GM23248 (cell line): ENCODE measurements around the gene CPS1. TPM values are rescaled to one million over a fixed set of nuclear protein-coding genes. Genes with fewer than 3 reads are reported as not detected.

Experiments
- DNase-seq: peaks from one replicate; pipeline ENCODE4 v3.0.0-alpha.2; 2015
- H2AFZ ChIP-seq: fragments of 200-600 bp; sonication (generic); 2 replicates; pipeline ENCODE4 v1.6.1; 2016; ENCODE audit warnings: antibody characterized with exemption
- H3F3A ChIP-seq: fragments of 200-600 bp; sonication (generic); 2 replicates; pipeline ENCODE4 v1.6.1; 2016; ENCODE audit warnings: mild to moderate bottlenecking, antibody characterized with exemption, mixed run types; ENCODE audit not compliant: insufficient read depth
- H3K27ac ChIP-seq: fragments of 200-600 bp; sonication (generic); 2 replicates; pipeline ENCODE4 v1.5.1; 2016; ENCODE audit warnings: mild to moderate bottlenecking
- H3K27me3 ChIP-seq: fragments of 200-600 bp; sonication (generic); replicated peaks from 2 replicates; pipeline ENCODE4 v1.6.1; 2016; ENCODE audit warnings: mild to moderate bottlenecking; ENCODE audit not compliant: insufficient read depth
- H3K36me3 ChIP-seq: fragments of 200-600 bp; sonication (generic); 2 replicates; pipeline ENCODE4 v1.6.1; 2016; ENCODE audit warnings: low read depth, mild to moderate bottlenecking
- H3K4me1 ChIP-seq: fragments of 200-600 bp; sonication (generic); 2 replicates; pipeline ENCODE4 v1.6.1; 2016; ENCODE audit warnings: mild to moderate bottlenecking; ENCODE audit not compliant: insufficient read depth
- H3K4me2 ChIP-seq: fragments of 200-600 bp; sonication (generic); one replicate; pipeline ENCODE4 v1.6.1; 2016; ENCODE audit warnings: mild to moderate bottlenecking; ENCODE audit not compliant: unreplicated experiment
- H3K4me3 ChIP-seq: fragments of 200-600 bp; sonication (generic); 2 replicates; pipeline ENCODE4 v1.5.1; 2016; ENCODE audit warnings: mild to moderate bottlenecking
- H3K79me2 ChIP-seq: fragments of 200-600 bp; sonication (generic); 2 replicates; pipeline ENCODE4 v1.6.1; 2016; ENCODE audit warnings: mild to moderate bottlenecking; ENCODE audit not compliant: insufficient read depth
- H3K9ac ChIP-seq: fragments of 200-600 bp; sonication (generic); 2 replicates; pipeline ENCODE4 v1.6.1; 2016; ENCODE audit warnings: mild to moderate bottlenecking
- H3K9me2 ChIP-seq: fragments of 200-600 bp; sonication (generic); 2 replicates; pipeline ENCODE4 v1.6.1; 2016; ENCODE audit warnings: mixed run types, mild to moderate bottlenecking, moderate library complexity; ENCODE audit not compliant: insufficient read depth
- H3K9me3 ChIP-seq: fragments of 200-600 bp; sonication (generic); one replicate; pipeline ENCODE4 v1.6.1; 2017; ENCODE audit warnings: low read depth
- H4K20me1 ChIP-seq: fragments of 200-600 bp; sonication (generic); 2 replicates; pipeline ENCODE4 v1.6.0; 2016; ENCODE audit not compliant: insufficient read depth
- EZH2 ChIP-seq: fragments of 200-600 bp; sonication (generic); IDR thresholded peaks from 2 replicates; pipeline ENCODE4 v1.6.1; 2018; ENCODE audit warnings: antibody characterized with exemption, mild to moderate bottlenecking; ENCODE audit not compliant: insufficient read depth, poor library complexity, severe bottlenecking
- EZH2phosphoT487 ChIP-seq: fragments of 200-600 bp; sonication (generic); IDR thresholded peaks from 2 replicates; pipeline ENCODE4 v1.6.1; 2018; ENCODE audit warnings: antibody characterized with exemption, moderate library complexity, mild to moderate bottlenecking, low read depth; ENCODE audit not compliant: insufficient read depth
- WGBS, 2 experiments: methylation state at CpG; one replicate each; pipeline ENCODE4 v1.1.6; 2015 to 2017; ENCODE audit warnings: low lambda C conversion rate in 2 of 2, low coverage in 1 of 2; ENCODE audit errors: missing lambda C conversion rate in 2 of 2; 5-methylcytosine and 5-hydroxymethylcytosine counted together
- in situ Hi-C: fragments of 300-500 bp; cut with MboI; formaldehyde crosslinking; loops from 2 replicates; pipeline ENCODE4 v1.15.0; 2020
- polyA plus RNA-seq: library from polyadenylated mRNA; unstranded; fragments of >200 nt; fragmentation: Nextera tagmentation; extraction: Ambion mirVana; gene quantifications from 2 replicates; pipeline ENCODE4 v1.2.1, GENCODE V29; 2016
- total RNA-seq: library from RNA; depleted of rRNA; stranded (reverse); fragments of >200 nt; shearing (Covaris generic); gene quantifications from 2 replicates; pipeline ENCODE4 v1.2.3, GENCODE V29; 2014

The CPS1 gene
- total and polyA plus RNA-seq, 2 experiments from 2014 or later: 2.1 to 4.9 TPM

DNA sequence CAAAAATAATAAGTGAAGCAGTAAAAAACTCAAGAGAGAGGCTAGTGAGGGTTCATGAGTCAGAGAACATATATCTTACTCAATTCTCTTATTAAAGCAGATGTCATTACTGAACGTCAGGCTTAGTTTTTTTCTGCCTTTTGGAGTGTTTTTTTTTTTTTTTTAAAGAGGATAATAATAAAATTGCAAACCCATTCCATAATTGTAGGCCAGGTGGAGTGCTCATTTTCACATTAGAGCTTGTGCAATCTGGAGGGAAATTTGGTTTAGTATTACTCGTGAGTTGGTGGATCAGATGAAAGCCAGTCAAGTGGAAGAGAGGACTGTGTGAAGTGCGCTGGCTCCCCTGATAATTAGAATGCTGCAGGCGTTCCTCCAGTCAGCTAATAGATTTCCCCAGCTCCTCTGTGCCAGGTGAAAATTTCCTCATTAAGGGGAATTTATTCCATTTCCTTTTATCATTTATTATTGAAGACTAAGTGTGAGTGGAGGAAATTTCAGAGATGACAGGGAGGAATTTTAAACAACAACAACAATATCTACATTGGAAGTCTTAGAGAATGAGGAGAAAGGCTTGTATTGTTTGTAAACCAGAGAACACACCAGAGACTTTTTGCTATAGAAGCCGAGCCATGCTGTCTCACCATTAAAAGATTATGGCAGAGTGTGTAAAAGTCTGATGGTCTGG lies 74.6 kb downstream of the CPS1 start:
- Histone ChIP-seq H3K4me1 (peaks cover 7% of the 10 kb centered on the region; the same call in 1 of the 2 replicates), H3K9me2 (no peaks in the 10 kb centered on the region), H3K79me2 (no peaks in the 10 kb centered on the region), H3K9ac (no peak overlapping the region), H3K36me3 (no peaks in the 10 kb centered on the region), H3F3A (no peaks in the 10 kb centered on the region), H3K9me3 (no peaks in the 10 kb centered on the region), H3K4me3 (no peak overlapping the region), H2AFZ (no peak overlapping the region), H3K4me2 (no peak overlapping the region), H3K27ac (no peak overlapping the region), H4K20me1 (no peaks in the 10 kb centered on the region), H3K27me3 (no peaks in the 10 kb centered on the region)
- no peak for DNase-seq
- TF ChIP-seq EZH2phosphoT487 (no peak), EZH2 (no peak)
- in situ Hi-C loops: no loop called here
- WGBS, 2 experiments: 62 to 67% methylated on average over 5 of the region's 5 CpGs

DNA sequence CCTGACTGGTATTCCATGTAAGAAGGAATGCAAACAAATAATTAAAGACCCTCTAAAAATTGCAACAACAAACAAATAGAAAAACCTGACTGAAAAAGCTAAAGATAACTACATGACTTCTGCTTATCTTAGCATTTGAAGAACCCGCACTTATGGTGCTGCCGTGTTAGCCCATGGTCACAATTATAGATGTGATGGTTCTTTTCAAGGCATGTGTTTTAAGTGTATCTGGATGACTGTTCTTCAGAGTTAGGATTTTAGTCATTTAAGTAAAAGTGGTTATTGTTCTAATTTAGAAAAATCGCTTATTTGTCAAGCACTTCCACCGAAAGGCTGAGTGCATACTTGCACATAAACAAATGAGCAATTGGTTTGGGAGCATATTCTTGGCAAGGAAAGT lies 77.3 kb downstream of the CPS1 start:
- no peak overlapping the region for H3K27ac ChIP-seq
- in situ Hi-C loops: no loop called here
- no peaks in the 10 kb centered on the region for H3K79me2 ChIP-seq
- DNase-seq: no peak
- H3K4me3 ChIP-seq: no peak overlapping the region
- no peak overlapping the region for H2AFZ ChIP-seq
- no peaks in the 10 kb centered on the region for H3K27me3 ChIP-seq
- H3K9me2 ChIP-seq: no peaks in the 10 kb centered on the region
- no peak overlapping the region for H3K9ac ChIP-seq
- no peaks in the 10 kb centered on the region for H3K9me3 ChIP-seq
- H3K4me1 ChIP-seq: no peaks in the 10 kb centered on the region
- no peaks in the 10 kb centered on the region for H4K20me1 ChIP-seq
- no peak overlapping the region for H3K4me2 ChIP-seq
- TF ChIP-seq EZH2phosphoT487 (no peak), EZH2 (no peak)
- no peaks in the 10 kb centered on the region for H3K36me3 ChIP-seq
- no peaks in the 10 kb centered on the region for H3F3A ChIP-seq
- 92 to 97% methylated on average over 4 of the region's 4 CpGs for WGBS, 2 experiments

DNA sequence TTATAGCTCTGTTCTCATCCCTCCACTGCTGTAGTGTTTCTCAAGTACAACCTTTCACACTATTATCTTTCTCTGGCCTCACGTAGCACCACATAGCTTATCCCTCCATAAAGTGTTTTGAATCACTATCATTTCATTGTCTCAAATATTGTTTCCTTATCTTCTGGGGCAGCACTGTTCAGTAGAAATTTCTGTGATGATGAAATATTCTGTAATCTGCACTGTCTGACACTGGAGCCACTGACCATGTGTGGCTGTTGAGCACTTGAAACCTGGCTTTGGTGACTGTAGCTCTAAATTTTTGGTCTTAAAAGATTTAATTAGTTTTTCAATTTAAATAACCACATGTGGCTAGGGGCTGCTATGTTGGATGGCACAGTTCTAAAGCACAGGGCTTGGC lies 78.9 kb downstream of the CPS1 start:
- no peaks in the 10 kb centered on the region for H3F3A ChIP-seq
- in situ Hi-C loops: no loop called here
- WGBS, 2 experiments: 44 to 46% methylated on average over 1 of the region's 1 CpG
- no peaks in the 10 kb centered on the region for H3K36me3 ChIP-seq
- H3K9me2 ChIP-seq: no peaks in the 10 kb centered on the region
- H3K4me2 ChIP-seq: no peak overlapping the region
- H3K27me3 ChIP-seq: no peaks in the 10 kb centered on the region
- H3K27ac ChIP-seq: no peak overlapping the region
- H3K4me3 ChIP-seq: no peak overlapping the region
- TF ChIP-seq EZH2phosphoT487 (no peak), EZH2 (no peak)
- H2AFZ ChIP-seq: no peak overlapping the region
- H3K4me1 ChIP-seq: no peaks in the 10 kb centered on the region
- no peak overlapping the region for H3K9ac ChIP-seq
- H3K9me3 ChIP-seq: no peaks in the 10 kb centered on the region
- DNase-seq: no peak
- no peaks in the 10 kb centered on the region for H3K79me2 ChIP-seq
- no peaks in the 10 kb centered on the region for H4K20me1 ChIP-seq

DNA sequence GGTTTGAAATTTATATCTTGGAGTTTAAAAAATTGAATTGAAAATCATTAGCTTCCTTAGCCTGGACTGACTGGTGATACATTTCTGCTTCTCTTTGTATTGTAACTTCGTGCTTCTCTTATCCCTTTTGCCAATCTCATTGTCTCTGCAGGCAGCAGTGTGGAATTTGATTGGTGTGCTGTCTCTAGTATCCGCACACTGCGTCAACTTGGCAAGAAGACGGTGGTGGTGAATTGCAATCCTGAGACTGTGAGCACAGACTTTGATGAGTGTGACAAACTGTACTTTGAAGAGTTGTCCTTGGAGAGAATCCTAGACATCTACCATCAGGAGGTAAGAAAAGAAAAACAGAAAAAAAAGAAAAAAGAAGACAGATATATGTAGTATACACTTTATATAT lies 85.9 kb downstream of the CPS1 start:
- in situ Hi-C loops: no loop called here
- H3K36me3 ChIP-seq: no peaks in the 10 kb centered on the region
- H4K20me1 ChIP-seq: no peaks in the 10 kb centered on the region
- H3K27me3 ChIP-seq: no peaks in the 10 kb centered on the region
- H3F3A ChIP-seq: no peaks in the 10 kb centered on the region
- no peaks in the 10 kb centered on the region for H3K79me2 ChIP-seq
- no peaks in the 10 kb centered on the region for H3K4me1 ChIP-seq
- TF ChIP-seq EZH2phosphoT487 (no peak), EZH2 (no peak)
- H2AFZ ChIP-seq: no peak overlapping the region
- H3K27ac ChIP-seq: no peak overlapping the region
- H3K9me2 ChIP-seq: no peaks in the 10 kb centered on the region
- H3K9ac ChIP-seq: no peak overlapping the region
- H3K4me2 ChIP-seq: no peak overlapping the region
- no peak for DNase-seq
- 69 to 70% methylated on average over 4 of the region's 4 CpGs for WGBS, 2 experiments
- no peaks in the 10 kb centered on the region for H3K9me3 ChIP-seq
- no peak overlapping the region for H3K4me3 ChIP-seq

DNA sequence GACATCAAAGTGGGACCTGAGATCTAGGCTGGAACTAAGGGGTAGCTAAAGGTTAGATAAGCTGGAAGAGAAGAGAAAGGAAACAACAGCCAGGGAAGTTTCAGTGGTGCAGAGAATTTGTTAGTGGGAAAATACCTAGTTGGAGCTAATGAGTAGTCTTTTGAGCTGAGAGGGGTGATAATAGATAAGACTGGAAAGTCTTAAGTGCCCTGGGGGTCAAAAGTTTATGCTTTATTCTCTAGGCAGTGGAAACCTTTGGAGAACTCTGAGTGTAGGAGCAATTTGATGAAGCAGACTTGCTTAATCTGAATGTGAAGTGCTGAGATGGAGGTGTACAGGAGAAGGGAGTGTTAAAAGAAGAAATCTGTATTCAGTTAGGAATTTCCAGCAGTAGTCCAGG lies 90.8 kb downstream of the CPS1 start:
- H4K20me1 ChIP-seq: no peaks in the 10 kb centered on the region
- no peaks in the 10 kb centered on the region for H3K36me3 ChIP-seq
- no peak for DNase-seq
- H2AFZ ChIP-seq: no peak overlapping the region
- no peaks in the 10 kb centered on the region for H3K9me2 ChIP-seq
- no peaks in the 10 kb centered on the region for H3K9me3 ChIP-seq
- no peaks in the 10 kb centered on the region for H3K79me2 ChIP-seq
- no peak overlapping the region for H3K9ac ChIP-seq
- H3K4me1 ChIP-seq: no peaks in the 10 kb centered on the region
- H3K4me2 ChIP-seq: no peak overlapping the region
- no peaks in the 10 kb centered on the region for H3F3A ChIP-seq
- in situ Hi-C loops: no loop called here
- no peak overlapping the region for H3K27ac ChIP-seq
- no peak overlapping the region for H3K4me3 ChIP-seq
- H3K27me3 ChIP-seq: no peaks in the 10 kb centered on the region
- TF ChIP-seq EZH2 (no peak), EZH2phosphoT487 (no peak)
